Astrocyte of the cerebellum (primary cell): ENCODE measurements around the gene SYCN.

Experiments
- DNase-seq: peaks from one replicate; pipeline ENCODE4 v3.0.0-alpha.2; 2011; ENCODE audit warnings: low read depth
- H3K4me3 ChIP-seq: 2 replicates; pipeline ENCODE4 v1.5.1; 2011; ENCODE audit warnings: mild to moderate bottlenecking, low read depth, low read length, moderate library complexity
- CTCF ChIP-seq: IDR thresholded peaks from 2 replicates; pipeline ENCODE4 v1.5.1; 2012; ENCODE audit warnings: low read length, low read depth, moderate library complexity, mild to moderate bottlenecking; ENCODE audit errors: missing control alignments
- in situ Hi-C: cut with HindIII; loops from 2 replicates; pipeline ENCODE4 v1.10.0; 2017; ENCODE audit warnings: low sequenced_read_pairs

SYCN gene

GRCh38 chr19:39168258-39169142 lies 35.6 kb downstream of the SYCN start:
- H3K4me3 ChIP-seq, result no peak overlapping the region
- DNase-seq, result no peak
- TF ChIP-seq CTCF, result no peak
- in situ Hi-C loops, result no loop called here

GRCh38 chr19:39167461-39168257 lies 36.4 kb downstream of the SYCN start:
- TF ChIP-seq CTCF, result no peak
- DNase-seq, result no peak
- H3K4me3 ChIP-seq, result no peak overlapping the region
- in situ Hi-C loops, result no loop called here

- no peak overlapping the region for H3K4me3 ChIP-seq
- in situ Hi-C loops, result no loop called here
- DNase-seq, result no peak
- TF ChIP-seq CTCF, result no peak
These were observed 37.3 kb downstream of the SYCN start for GRCh38 chr19:39166571-39167391.

- no peak overlapping the region for H3K4me3 ChIP-seq
- DNase-seq, result no peak
- no peak for TF ChIP-seq CTCF
- in situ Hi-C loops, result no loop called here
These were observed 38.2 kb downstream of the SYCN start for GRCh38 chr19:39165857-39166256.

- TF ChIP-seq CTCF, result no peak
- H3K4me3 ChIP-seq, result no peak overlapping the region
- in situ Hi-C loops, result no loop called here
- DNase-seq, result no peak
These were observed 39.8 kb downstream of the SYCN start for GRCh38 chr19:39164289-39164688.

- no peak for DNase-seq
- TF ChIP-seq CTCF, result no peak
- no peak overlapping the region for H3K4me3 ChIP-seq
- in situ Hi-C loops, result no loop called here
These were observed 40.4 kb downstream of the SYCN start for GRCh38 chr19:39163621-39164020.
